Vagina (tissue), 2 donors: ENCODE measurements around the gene OBSL1. TPM values are rescaled to one million over a fixed set of nuclear protein-coding genes. Genes with fewer than 3 reads are reported as not detected.

Experiments
- DNase-seq, 2 donors: peaks; one replicate each; pipeline ENCODE4 v3.0.0-alpha.2; 2017; ENCODE audit errors: extremely low spot score in 2 of 2
- H3K27ac ChIP-seq: fragments of 200-600 bp; sonication (generic); one replicate; pipeline ENCODE4 v1.5.1; 2019
- H3K27me3 ChIP-seq: fragments of 200-600 bp; sonication (generic); one replicate; pipeline ENCODE4 v1.5.1; 2019
- H3K36me3 ChIP-seq, 2 donors: fragments of 200-600 bp; sonication (generic); one replicate each; pipeline ENCODE4 v1.5.1; 2017 to 2019
- H3K4me1 ChIP-seq: fragments of 200-600 bp; sonication (generic); one replicate; pipeline ENCODE4 v1.5.1; 2019
- H3K4me3 ChIP-seq, 2 donors: fragments of 200-600 bp; sonication (generic); 1 replicate in 1 of 2; 2 replicates in 1 of 2; pipeline ENCODE4 v1.5.1; 2016 to 2019
- H3K9me3 ChIP-seq: fragments of 200-600 bp; sonication (generic); one replicate; pipeline ENCODE4 v1.5.1; 2019
- POLR2A ChIP-seq, 2 donors: fragments of 450-650 bp; IDR thresholded peaks; one replicate each; pipeline ENCODE4 v1.6.1; 2017; ENCODE audit warnings: antibody characterized with exemption in 2 of 2, mild to moderate bottlenecking in 2 of 2, moderate library complexity in 2 of 2
- POLR2AphosphoS5 ChIP-seq, 2 donors: sonication (generic); formaldehyde crosslinking; IDR thresholded peaks; one replicate each; pipeline ENCODE4 v1.9.0; 2017; ENCODE audit warnings: antibody characterized with exemption in 2 of 2, mild to moderate bottlenecking in 2 of 2, low read depth in 1 of 2; ENCODE audit not compliant: insufficient read depth in 1 of 2
- intact Hi-C: fragments of 100-400 bp; cut with DNase I; formaldehyde crosslinking; loops from one replicate; pipeline ENCODE4 v1.15.1; 2023
- total RNA-seq: library from RNA; depleted of rRNA; stranded (reverse); fragments of >200 nt; gene quantifications from one replicate; pipeline ENCODE4 v1.2.3, GENCODE V29; 2016
- TF ChIP-seq, protein P1 (sequence below), 3 experiments: fragments of 450-650 bp in 2 of 3; fragments of 200-600 bp in 1 of 3; sonication (generic) in 1 of 3; IDR thresholded peaks; one replicate each; pipeline ENCODE4 v1.5.1; 2017 to 2019; ENCODE audit warnings: antibody characterized with exemption in 3 of 3, mild to moderate bottlenecking in 2 of 3, moderate library complexity in 2 of 3

OBSL1 gene
- total RNA-seq, 1 donor from 2014 or later = 53.0 TPM

DNA sequence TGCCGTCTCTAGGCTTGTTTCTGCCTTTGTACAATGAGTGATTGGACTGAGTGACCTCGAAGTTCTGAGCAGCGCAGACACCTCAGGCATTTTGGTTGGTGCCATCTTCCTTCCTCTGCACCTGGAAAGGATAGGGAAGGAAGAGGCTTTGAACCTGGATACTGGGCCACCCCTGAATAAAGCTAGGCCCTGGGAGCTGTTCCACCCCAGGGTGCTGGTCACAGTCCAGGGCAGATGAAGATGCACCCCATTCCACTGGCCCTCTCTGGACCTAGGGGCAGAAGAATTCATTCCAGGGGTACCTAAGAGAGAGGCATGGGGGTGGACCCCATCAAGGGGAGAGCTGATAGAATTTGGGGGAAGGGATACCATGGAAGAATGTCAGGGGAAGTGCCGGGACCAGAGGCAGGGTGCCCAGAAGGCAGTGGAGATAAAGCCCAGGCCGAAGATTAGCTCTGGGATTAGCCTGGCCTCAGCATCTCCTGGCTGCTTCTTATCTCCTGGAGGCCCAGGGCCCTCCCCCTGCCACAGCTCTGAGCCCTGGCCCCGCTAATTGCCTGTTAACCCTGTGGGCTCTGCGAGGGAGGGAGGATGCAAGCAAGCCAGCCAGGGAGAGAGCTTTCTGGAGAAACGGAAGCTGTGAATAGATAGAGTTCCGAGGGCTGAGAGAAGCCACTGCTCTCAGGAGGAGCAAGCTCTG lies 45.7 kb downstream of the OBSL1 start:
- intact Hi-C loops = loop anchor here (2.0 to 5.0 kb wide), 2 partner anchors 53 to 121 kb away; no protein-coding TSS in a partner anchor
- no peak for DNase-seq
- no peaks in the 10 kb centered on the region for H3K36me3 ChIP-seq
- H3K27ac ChIP-seq = no peak overlapping the region
- no peaks in the 10 kb centered on the region for H3K9me3 ChIP-seq
- no peak overlapping the region for H3K4me3 ChIP-seq
- H3K4me1 ChIP-seq = peaks cover 27% of the 10 kb centered on the region
- no peaks in the 10 kb centered on the region for H3K27me3 ChIP-seq
- TF ChIP-seq POLR2A (IDR thresholded peaks at IDR 0.05) (no peak), POLR2AphosphoS5 (IDR thresholded peaks at IDR 0.05; ENCODE audit: insufficient read depth in 1 of 2, low read depth in 1 of 2) (no peak)
- TF ChIP-seq, protein P1, sequence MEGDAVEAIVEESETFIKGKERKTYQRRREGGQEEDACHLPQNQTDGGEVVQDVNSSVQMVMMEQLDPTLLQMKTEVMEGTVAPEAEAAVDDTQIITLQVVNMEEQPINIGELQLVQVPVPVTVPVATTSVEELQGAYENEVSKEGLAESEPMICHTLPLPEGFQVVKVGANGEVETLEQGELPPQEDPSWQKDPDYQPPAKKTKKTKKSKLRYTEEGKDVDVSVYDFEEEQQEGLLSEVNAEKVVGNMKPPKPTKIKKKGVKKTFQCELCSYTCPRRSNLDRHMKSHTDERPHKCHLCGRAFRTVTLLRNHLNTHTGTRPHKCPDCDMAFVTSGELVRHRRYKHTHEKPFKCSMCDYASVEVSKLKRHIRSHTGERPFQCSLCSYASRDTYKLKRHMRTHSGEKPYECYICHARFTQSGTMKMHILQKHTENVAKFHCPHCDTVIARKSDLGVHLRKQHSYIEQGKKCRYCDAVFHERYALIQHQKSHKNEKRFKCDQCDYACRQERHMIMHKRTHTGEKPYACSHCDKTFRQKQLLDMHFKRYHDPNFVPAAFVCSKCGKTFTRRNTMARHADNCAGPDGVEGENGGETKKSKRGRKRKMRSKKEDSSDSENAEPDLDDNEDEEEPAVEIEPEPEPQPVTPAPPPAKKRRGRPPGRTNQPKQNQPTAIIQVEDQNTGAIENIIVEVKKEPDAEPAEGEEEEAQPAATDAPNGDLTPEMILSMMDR (IDR thresholded peaks at IDR 0.05) = no peak

DNA sequence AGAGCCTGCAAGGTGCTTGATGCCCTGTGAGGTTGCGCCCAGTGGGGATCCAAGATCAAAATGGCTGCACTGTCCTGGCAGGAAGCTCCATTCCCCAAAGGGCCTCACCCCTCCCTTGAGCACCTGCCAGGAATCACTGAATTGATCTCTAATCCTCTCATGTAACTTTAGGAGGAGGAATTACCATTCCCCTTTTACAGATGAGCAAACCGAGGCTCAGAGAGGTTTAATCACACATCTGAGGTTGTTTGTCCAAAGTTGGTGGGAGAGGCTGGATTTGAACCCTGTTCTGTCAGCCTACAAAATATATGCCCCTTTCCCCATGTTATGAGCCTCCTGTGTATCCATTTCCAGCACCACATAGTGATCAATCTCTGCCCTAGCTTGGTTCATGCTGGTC lies 46.5 kb downstream of the OBSL1 start:
- TF ChIP-seq, protein P1 (IDR thresholded peaks at IDR 0.05) = no peak
- TF ChIP-seq POLR2A (IDR thresholded peaks at IDR 0.05) (no peak), POLR2AphosphoS5 (IDR thresholded peaks at IDR 0.05; ENCODE audit: insufficient read depth in 1 of 2, low read depth in 1 of 2) (no peak)
- Histone ChIP-seq H3K9me3 (no peaks in the 10 kb centered on the region), H3K36me3 (no peaks in the 10 kb centered on the region), H3K4me3 (no peak overlapping the region), H3K27me3 (no peaks in the 10 kb centered on the region), H3K27ac (no peak overlapping the region), H3K4me1 (peaks cover 30% of the 10 kb centered on the region)
- no peak for DNase-seq
- intact Hi-C loops = loop anchor here (5.0 kb wide), 1 partner anchor 53 kb away; no protein-coding TSS in a partner anchor

DNA sequence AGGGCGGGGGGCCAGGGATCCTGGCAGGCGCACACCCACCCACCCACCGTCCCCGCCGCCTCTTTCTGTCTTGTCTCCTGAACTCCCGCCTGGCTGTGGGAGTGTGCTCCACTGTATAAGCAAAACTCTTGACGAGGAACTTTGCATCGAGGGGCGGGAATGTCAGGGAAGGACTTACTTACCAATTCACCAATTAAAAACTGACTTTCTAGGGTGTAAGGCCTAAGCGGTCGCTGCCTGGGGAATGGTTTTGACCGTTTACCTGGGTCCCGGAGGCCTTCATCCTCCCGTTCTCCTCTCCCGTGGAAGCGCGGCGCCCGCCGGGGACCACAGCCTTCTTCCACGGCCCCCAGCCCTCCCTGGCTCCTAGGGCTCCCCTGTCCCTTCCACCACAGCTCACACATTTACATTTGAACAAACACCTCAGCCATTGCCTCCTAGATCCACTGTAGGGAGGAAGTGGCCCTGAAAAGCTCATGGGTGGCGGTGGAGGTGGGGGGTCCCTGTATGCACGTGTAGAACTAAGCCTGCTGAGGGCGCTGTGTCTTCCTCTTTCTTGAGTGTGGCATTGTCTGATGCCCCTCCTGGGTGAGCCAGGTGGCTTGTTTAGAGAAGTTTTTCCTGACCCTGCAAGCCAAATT lies 48.2 kb downstream of the OBSL1 start:
- intact Hi-C loops = no loop called here
- no peaks in the 10 kb centered on the region for H3K36me3 ChIP-seq
- no peak for DNase-seq
- no peaks in the 10 kb centered on the region for H3K27me3 ChIP-seq
- peak overlapping the region; percentile 84 for H3K27ac ChIP-seq
- TF ChIP-seq, protein P1 (IDR thresholded peaks at IDR 0.05) = no peak
- no peak for TF ChIP-seq POLR2AphosphoS5 (IDR thresholded peaks at IDR 0.05; ENCODE audit: insufficient read depth in 1 of 2, low read depth in 1 of 2)
- no peak for TF ChIP-seq POLR2A (IDR thresholded peaks at IDR 0.05)
- H3K4me1 ChIP-seq = peaks cover 30% of the 10 kb centered on the region
- peak overlapping the region; percentile 37 to 60 for H3K4me3 ChIP-seq
- H3K9me3 ChIP-seq = no peaks in the 10 kb centered on the region

- TF ChIP-seq POLR2AphosphoS5 (IDR thresholded peaks at IDR 0.05; ENCODE audit: insufficient read depth in 1 of 2, low read depth in 1 of 2) = no peak
- no peak for TF ChIP-seq POLR2A (IDR thresholded peaks at IDR 0.05)
- TF ChIP-seq, protein P1 (IDR thresholded peaks at IDR 0.05) = no peak
- no peaks in the 10 kb centered on the region for H3K27me3 ChIP-seq
- intact Hi-C loops = no loop called here
Measured at GRCh38 chr2:219522111-219523030, 49.0 kb downstream of the OBSL1 start.

More at GRCh38 chr2:219522111-219523030, 49.0 kb downstream of the OBSL1 start:
- Histone ChIP-seq H3K27ac (peak overlapping the region; percentile 84), H3K36me3 (no peaks in the 10 kb centered on the region), H3K4me1 (peaks cover 35% of the 10 kb centered on the region), H3K9me3 (no peaks in the 10 kb centered on the region), H3K4me3 (peak overlapping the region; percentile 37 to 60)
- no peak for DNase-seq
